ENCODE results near the gene TRIB2. TPM values are rescaled to one million over a fixed set of nuclear protein-coding genes. Genes with fewer than 3 reads are reported as not detected.
A peak's percentile ranks its signal among the peaks of the same experiment; 100 is the strongest.

Gene TRIB2
- total and polyA plus RNA-seq, 2 donors (not counting 3 experiments of a cell fraction or from before 2014, with no cell fraction given) = 15.8 to 20.5 TPM

- Histone ChIP-seq H3K9ac (replicated peaks; ENCODE audit: extremely low read depth, insufficient read depth, low read length) (no peak overlapping the region), H4K20me1 (replicated peaks; ENCODE audit: control insufficient read depth, extremely low read depth, insufficient read depth, low read length) (no peaks in the 10 kb centered on the region), H2AFZ (ENCODE audit: low read depth, low read length) (no peak overlapping the region), H3K4me1 (ENCODE audit: control insufficient read depth, extremely low read depth, insufficient read depth, low read length) (no peaks in the 10 kb centered on the region), H3K27ac (ENCODE audit: insufficient read depth, low read depth, low read length) (no peak overlapping the region), H3K36me3 (ENCODE audit: control insufficient read depth in 2 of 2, extremely low read depth in 1 of 2, insufficient read depth in 2 of 2, low read length in 2 of 2) (no peaks in the 10 kb centered on the region), H3K27me3 (ENCODE audit: control insufficient read depth in 2 of 2, insufficient read depth in 2 of 2, low read length in 2 of 2) (no peaks in the 10 kb centered on the region), H3K9me1 (replicated peaks; ENCODE audit: control insufficient read depth, extremely low read depth, insufficient read depth, low read length) (no peaks in the 10 kb centered on the region), H3K4me3 (replicated peaks in 1 of 3; ENCODE audit: insufficient read depth in 1 of 3, low read depth in 1 of 3, low read length in 3 of 3) (no peak overlapping the region), H3K9me3 (replicated peaks; ENCODE audit: control insufficient read depth, insufficient read depth, low read length) (no peaks in the 10 kb centered on the region), H3K79me2 (ENCODE audit: control insufficient read depth, insufficient read depth, low read length) (no peaks in the 10 kb centered on the region), H3K4me2 (ENCODE audit: insufficient read depth, low read length) (no peak overlapping the region)
- intact Hi-C loops (cut with micrococcal nuclease) (no loop called here), dilution Hi-C loops (cut with MboI; ENCODE audit: extremely low pct_ligation_motif_present, low sequenced_read_pairs) (loop anchor here (25.0 kb wide), 1 partner anchor 146 kb away; no protein-coding TSS in a partner anchor)
- DNase-seq (ENCODE audit: low read depth, low spot score) (no peak), FAIRE-seq (peak; percentile 12)
- TF ChIP-seq MYC (IDR thresholded peaks at IDR 0.05; ENCODE audit: low read depth, low read length) (no peak), GATA2 (IDR thresholded peaks at IDR 0.05; ENCODE audit: insufficient read depth, insufficient read length, low read depth, low read length) (no peak), POLR2A (IDR thresholded peaks at IDR 0.05; ENCODE audit: low read depth, low read length) (no peak), POLR2AphosphoS5 (IDR thresholded peaks at IDR 0.05; ENCODE audit: insufficient read depth, low read depth, low read length) (no peak), CTCF (IDR thresholded peaks at IDR 0.05; ENCODE audit: extremely low read depth in 1 of 2, insufficient read depth in 1 of 2, low read depth in 1 of 2, low read length in 2 of 2) (no peak), JUN (IDR thresholded peaks at IDR 0.05; ENCODE audit: borderline replicate concordance, insufficient read depth, insufficient read length, low read depth) (no peak), FOS (IDR thresholded peaks at IDR 0.05; ENCODE audit: borderline replicate concordance, insufficient read depth, low read length) (no peak), MAX (IDR thresholded peaks at IDR 0.05; ENCODE audit: insufficient read depth, insufficient read length) (no peak), EZH2 (IDR thresholded peaks at IDR 0.05; ENCODE audit: borderline replicate concordance, low read depth, low read length, severe bottlenecking) (no peak)
- ChIA-PET POLR2A (interaction anchor here (0.7 kb wide), 1 partner anchor 344 kb away, joined by 3 read pairs; no protein-coding TSS in a partner anchor), CTCF (interaction anchor here (0.8 to 1.3 kb wide), 2 partner anchors 37 to 298 kb away, joined by 4 to 5 read pairs; no protein-coding TSS in a partner anchor)
- BruUV-seq (replicated peaks) = no TSS peak
Measured at GRCh38 chr2:12708508-12709206, 8.1 kb upstream of the TRIB2 start.
